ENCODE results near the gene MGST1.

MGST1 gene

GRCh38 chr12:16346958-16347357, 487 bp upstream of the MGST1 start:
- no peak for DNase-seq
- H2AFZ ChIP-seq (ENCODE audit: low read depth, low read length) = no peak overlapping the region
- no peaks in the 10 kb centered on the region for H3K36me3 ChIP-seq (ENCODE audit: insufficient read depth, low read length)
- TF ChIP-seq EZH2 (IDR thresholded peaks at IDR 0.05; ENCODE audit: borderline replicate concordance, low read depth, low read length, severe bottlenecking) = no peak
- no peak for TF ChIP-seq CTCF (IDR thresholded peaks at IDR 0.05; ENCODE audit: borderline replicate concordance, extremely low read depth, low read length, poor library complexity, severe bottlenecking)
- no peaks in the 10 kb centered on the region for H3K79me2 ChIP-seq (ENCODE audit: insufficient read depth, low read length)
- ATAC-seq (ENCODE audit: insufficient read depth, low read depth) = no peak
- H4K20me1 ChIP-seq (ENCODE audit: insufficient read depth, low read length) = no peaks in the 10 kb centered on the region
- no peak overlapping the region for H3K27ac ChIP-seq (ENCODE audit: low read length)
- no peaks in the 10 kb centered on the region for H3K9me3 ChIP-seq (ENCODE audit: insufficient read depth, low read length, severe bottlenecking)
- no peak overlapping the region for H3K4me2 ChIP-seq (ENCODE audit: insufficient read depth, low read length)
- no peak overlapping the region for H3K4me3 ChIP-seq (ENCODE audit: low read depth in 1 of 2, low read length in 2 of 2)
- no peak overlapping the region for H3K9ac ChIP-seq (ENCODE audit: low read depth, low read length)
- no peaks in the 10 kb centered on the region for H3K27me3 ChIP-seq (ENCODE audit: insufficient read depth, low read length, poor library complexity)
- H3K4me1 ChIP-seq (ENCODE audit: insufficient read depth, low read length) = no peaks in the 10 kb centered on the region

GRCh38 chr12:16348435-16349130, 1.1 kb downstream of the MGST1 start:
- Histone ChIP-seq H3K4me2 (ENCODE audit: insufficient read depth, low read length) (no peak overlapping the region), H3K4me1 (ENCODE audit: insufficient read depth, low read length) (no peaks in the 10 kb centered on the region), H4K20me1 (ENCODE audit: insufficient read depth, low read length) (no peaks in the 10 kb centered on the region), H3K79me2 (ENCODE audit: insufficient read depth, low read length) (no peaks in the 10 kb centered on the region), H3K9ac (ENCODE audit: low read depth, low read length) (no peak overlapping the region), H3K4me3 (ENCODE audit: low read depth in 1 of 2, low read length in 2 of 2) (no peak overlapping the region), H2AFZ (ENCODE audit: low read depth, low read length) (no peak overlapping the region), H3K27ac (ENCODE audit: low read length) (no peak overlapping the region), H3K36me3 (ENCODE audit: insufficient read depth, low read length) (no peaks in the 10 kb centered on the region), H3K27me3 (ENCODE audit: insufficient read depth, low read length, poor library complexity) (no peaks in the 10 kb centered on the region), H3K9me3 (ENCODE audit: insufficient read depth, low read length, severe bottlenecking) (no peaks in the 10 kb centered on the region)
- ATAC-seq (ENCODE audit: insufficient read depth, low read depth) (no peak), DNase-seq (no peak)
- TF ChIP-seq EZH2 (IDR thresholded peaks at IDR 0.05; ENCODE audit: borderline replicate concordance, low read depth, low read length, severe bottlenecking) (no peak), CTCF (IDR thresholded peaks at IDR 0.05; ENCODE audit: borderline replicate concordance, extremely low read depth, low read length, poor library complexity, severe bottlenecking) (no peak)

GRCh38 chr12:16349131-16349460, 1.7 kb downstream of the MGST1 start:
- H3K9ac ChIP-seq (ENCODE audit: low read depth, low read length) = no peak overlapping the region
- H3K4me3 ChIP-seq (ENCODE audit: low read depth in 1 of 2, low read length in 2 of 2) = no peak overlapping the region
- no peak for TF ChIP-seq EZH2 (IDR thresholded peaks at IDR 0.05; ENCODE audit: borderline replicate concordance, low read depth, low read length, severe bottlenecking)
- TF ChIP-seq CTCF (IDR thresholded peaks at IDR 0.05; ENCODE audit: borderline replicate concordance, extremely low read depth, low read length, poor library complexity, severe bottlenecking) = no peak
- DNase-seq = no peak
- no peaks in the 10 kb centered on the region for H3K27me3 ChIP-seq (ENCODE audit: insufficient read depth, low read length, poor library complexity)
- H4K20me1 ChIP-seq (ENCODE audit: insufficient read depth, low read length) = no peaks in the 10 kb centered on the region
- no peaks in the 10 kb centered on the region for H3K36me3 ChIP-seq (ENCODE audit: insufficient read depth, low read length)
- no peak for ATAC-seq (ENCODE audit: insufficient read depth, low read depth)
- no peak overlapping the region for H3K27ac ChIP-seq (ENCODE audit: low read length)
- H2AFZ ChIP-seq (ENCODE audit: low read depth, low read length) = no peak overlapping the region
- H3K4me1 ChIP-seq (ENCODE audit: insufficient read depth, low read length) = no peaks in the 10 kb centered on the region
- H3K9me3 ChIP-seq (ENCODE audit: insufficient read depth, low read length, severe bottlenecking) = no peaks in the 10 kb centered on the region
- no peak overlapping the region for H3K4me2 ChIP-seq (ENCODE audit: insufficient read depth, low read length)
- H3K79me2 ChIP-seq (ENCODE audit: insufficient read depth, low read length) = no peaks in the 10 kb centered on the region
